H1 (cell line): ENCODE data around the gene ZBTB16. TPM values are rescaled to one million over a fixed set of nuclear protein-coding genes. Genes with fewer than 3 reads are reported as not detected.
A peak's percentile ranks its signal among the peaks of the same experiment; 100 is the strongest.

Experiments used
- CTCF ChIA-PET: fragments of 300-600 bp; sonication (Branson Sonifier 250); formaldehyde crosslinking; loops from one replicate; lab custom pipeline; 2021; ENCODE audit not compliant: partially characterized antibody; lab: Charles Lee
- POLR2A ChIA-PET: fragments of 300-600 bp; sonication (Branson Sonifier 250); formaldehyde crosslinking; loops from one replicate; lab custom pipeline; 2021; ENCODE audit warnings: inconsistent platforms; ENCODE audit not compliant: partially characterized antibody; lab: Charles Lee
- DNase-seq, 2 experiments: peaks; one replicate each; pipeline versions ENCODE4 v3.0.0 to v3.0.0-alpha.2; 2010 to 2022; ENCODE audit warnings: low spot score in 2 of 2, low read depth in 1 of 2, mixed read lengths in 1 of 2
- FAIRE-seq: peaks from 2 replicates; lab custom pipeline; 2011; peaks lifted over from hg19 to GRCh38; lab: Jason Lieb, UNC
- H2AFZ ChIP-seq: 2 replicates; pipeline ENCODE4 v1.8.1; 2012; ENCODE audit warnings: low read length, inconsistent platforms
- H2AK5ac ChIP-seq: 2 replicates; pipeline ENCODE4 v1.6.1; 2013; ENCODE audit warnings: low read depth, low read length
- H2BK120ac ChIP-seq: replicated peaks from 2 replicates; pipeline ENCODE3; 2013; ENCODE audit warnings: low read depth, low read length, inconsistent platforms
- H2BK12ac ChIP-seq: 2 replicates; pipeline ENCODE4 v1.6.1; 2013; ENCODE audit warnings: low read depth, low read length
- H2BK15ac ChIP-seq: 2 replicates; pipeline ENCODE4 v1.6.1; 2013; ENCODE audit warnings: low read length
- H2BK20ac ChIP-seq: 2 replicates; pipeline ENCODE4 v1.6.1; 2013; ENCODE audit warnings: low read length
- H2BK5ac ChIP-seq: 2 replicates; pipeline ENCODE4 v1.6.1; 2013; ENCODE audit warnings: low read depth, low read length
- H3K14ac ChIP-seq: 2 replicates; pipeline ENCODE4 v1.6.1; 2013; ENCODE audit warnings: inconsistent platforms; ENCODE audit not compliant: insufficient read length
- H3K18ac ChIP-seq: 2 replicates; pipeline ENCODE4 v1.6.1; 2013; ENCODE audit warnings: low read length; ENCODE audit errors: extremely low read depth
- H3K23ac ChIP-seq: 2 replicates; pipeline ENCODE4 v1.6.1; 2013; ENCODE audit warnings: inconsistent platforms; ENCODE audit not compliant: insufficient read length
- H3K23me2 ChIP-seq: 2 replicates; pipeline ENCODE4 v1.6.1; 2013; ENCODE audit warnings: low read depth, low read length
- H3K27ac ChIP-seq: 2 replicates; pipeline ENCODE4 v1.6.1; 2011; ENCODE audit warnings: low read depth, low read length, inconsistent platforms
- H3K27me3 ChIP-seq, 4 experiments: replicated peaks in 1 of 4; 1 replicate in 1 of 4; 2 replicates in 3 of 4; pipeline versions ENCODE4 v1.6.1 to v1.8.1; 2011 to 2013; ENCODE audit warnings: low read length in 3 of 4, mild to moderate bottlenecking in 3 of 4, inconsistent platforms in 2 of 4, mixed read lengths in 2 of 4, moderate library complexity in 1 of 4; ENCODE audit not compliant: control insufficient read depth in 3 of 4, insufficient read depth in 3 of 4; ENCODE audit errors: extremely low read depth in 1 of 4
- H3K36me3 ChIP-seq, 4 experiments: 2 replicates each; pipeline versions ENCODE4 v1.6.1 to v1.8.1; 2011 to 2013; ENCODE audit warnings: mild to moderate bottlenecking in 4 of 4, low read length in 3 of 4, moderate library complexity in 2 of 4, control low read depth in 1 of 4, inconsistent platforms in 1 of 4; ENCODE audit not compliant: insufficient read depth in 4 of 4, control insufficient read depth in 2 of 4
- H3K4ac ChIP-seq: replicated peaks from 2 replicates; pipeline ENCODE3; 2013; ENCODE audit warnings: low read length, low read depth, mixed read lengths, inconsistent platforms; ENCODE audit not compliant: insufficient read length
- H3K4me1 ChIP-seq, 4 experiments: replicated peaks in 1 of 4; 1 replicate in 1 of 4; 2 replicates in 3 of 4; pipeline versions ENCODE4 v1.6.1 to v1.8.1; 2011 to 2013; ENCODE audit warnings: low read length in 3 of 4, inconsistent platforms in 2 of 4, mixed read lengths in 1 of 4; ENCODE audit not compliant: insufficient read depth in 4 of 4, control insufficient read depth in 3 of 4
- H3K4me2 ChIP-seq, 2 experiments: 2 replicates each; pipeline versions ENCODE4 v1.6.1 to v1.8.1; 2011 to 2013; ENCODE audit warnings: low read depth in 2 of 2, low read length in 2 of 2, control low read depth in 1 of 2, inconsistent platforms in 1 of 2, mild to moderate bottlenecking in 1 of 2; ENCODE audit not compliant: insufficient read depth in 1 of 2
- H3K4me3 ChIP-seq, 4 experiments: fragments of 200-600, 300-600 bp in 1 of 4; sonication (generic), shearing (Covaris generic), sonication (Bioruptor Twin) in 1 of 4; 2 replicates each; pipeline versions ENCODE4 v1.5.1 to v1.8.1; 2011 to 2016; ENCODE audit warnings: low read length in 4 of 4, low read depth in 3 of 4, control low read depth in 2 of 4, inconsistent platforms in 2 of 4, mild to moderate bottlenecking in 2 of 4, mixed read lengths in 1 of 4, moderate library complexity in 1 of 4; ENCODE audit not compliant: insufficient read depth in 2 of 4; ENCODE audit errors: extremely low read depth in 1 of 4
- H3K56ac ChIP-seq: replicated peaks from 2 replicates; pipeline ENCODE3; 2013; ENCODE audit warnings: low read depth, mild to moderate bottlenecking, mixed read lengths, low read length, inconsistent platforms; ENCODE audit not compliant: insufficient read length
- H3K79me1 ChIP-seq: 2 replicates; pipeline ENCODE4 v1.6.1; 2013; ENCODE audit warnings: low read depth, low read length, control low read depth
- H3K79me2 ChIP-seq, 2 experiments: 2 replicates each; pipeline versions ENCODE4 v1.6.1 to v1.8.1; 2012 to 2013; ENCODE audit warnings: low read length in 2 of 2, mild to moderate bottlenecking in 2 of 2, inconsistent platforms in 1 of 2; ENCODE audit not compliant: insufficient read depth in 2 of 2, control insufficient read depth in 1 of 2
- H3K9ac ChIP-seq, 4 experiments: replicated peaks in 1 of 4; 1 replicate in 1 of 4; 2 replicates in 3 of 4; pipeline versions ENCODE4 v1.6.1 to v1.8.1; 2011 to 2013; ENCODE audit warnings: low read depth in 3 of 4, low read length in 3 of 4, control low read depth in 2 of 4, mild to moderate bottlenecking in 2 of 4, moderate library complexity in 2 of 4, inconsistent platforms in 1 of 4; ENCODE audit errors: extremely low read depth in 1 of 4
- H3K9me3 ChIP-seq, 2 experiments: 2 replicates each; pipeline versions ENCODE4 v1.6.1 to v1.8.1; 2012 to 2013; ENCODE audit warnings: mild to moderate bottlenecking in 2 of 2, moderate library complexity in 2 of 2, control low read depth in 1 of 2, inconsistent platforms in 1 of 2, low read depth in 1 of 2, low read length in 1 of 2, mixed read lengths in 1 of 2; ENCODE audit not compliant: insufficient read depth in 2 of 2
- H4K20me1 ChIP-seq, 2 experiments: replicated peaks in 1 of 2; 2 replicates each; pipeline versions ENCODE3 to v1.8.1; 2011 to 2013; ENCODE audit warnings: inconsistent platforms in 2 of 2, low read length in 2 of 2, mild to moderate bottlenecking in 1 of 2; ENCODE audit not compliant: insufficient read depth in 2 of 2, control insufficient read depth in 1 of 2
- H4K5ac ChIP-seq: 2 replicates; pipeline ENCODE4 v1.6.1; 2013; ENCODE audit warnings: low read length, low read depth, mixed read lengths, inconsistent platforms; ENCODE audit not compliant: insufficient read length
- H4K8ac ChIP-seq: 2 replicates; pipeline ENCODE4 v1.8.0; 2013; ENCODE audit warnings: mild to moderate bottlenecking, moderate library complexity, low read length, inconsistent platforms; ENCODE audit not compliant: insufficient read depth; ENCODE audit errors: extremely low read depth
- H4K91ac ChIP-seq: replicated peaks from 2 replicates; pipeline ENCODE3; 2013; ENCODE audit warnings: low read length, mixed read lengths, inconsistent platforms; ENCODE audit not compliant: insufficient read length
- BACH1 ChIP-seq: IDR thresholded peaks from 2 replicates; pipeline ENCODE4 v1.6.1; 2012; ENCODE audit warnings: low read length, improper control_type of control experiment
- FOSL1 ChIP-seq: IDR thresholded peaks from 2 replicates; pipeline ENCODE4 v1.6.1; 2011; ENCODE audit warnings: mild to moderate bottlenecking, low read depth, low read length, moderate library complexity; ENCODE audit not compliant: insufficient read depth
- HDAC6 ChIP-seq: IDR thresholded peaks from one replicate; pipeline ENCODE4 v1.7.1; 2012; ENCODE audit warnings: low read depth, mild to moderate bottlenecking, inconsistent platforms, low read length, moderate library complexity
- JUN ChIP-seq: IDR thresholded peaks from 2 replicates; pipeline ENCODE4 v1.6.1; 2011; ENCODE audit warnings: low read depth, mild to moderate bottlenecking, improper control_type of control experiment, low read length
- JUND ChIP-seq: IDR thresholded peaks from 2 replicates; pipeline ENCODE4 v1.6.1; 2011; ENCODE audit warnings: mild to moderate bottlenecking, improper control_type of control experiment, low read length
- KDM4A ChIP-seq: IDR thresholded peaks from one replicate; pipeline ENCODE4 v1.7.1; 2012; ENCODE audit warnings: low read depth, mild to moderate bottlenecking, moderate library complexity, low read length, inconsistent platforms; ENCODE audit not compliant: severe bottlenecking
- NANOG ChIP-seq: IDR thresholded peaks from 2 replicates; pipeline ENCODE4 v1.6.1; 2011; ENCODE audit warnings: low read length, low read depth, mild to moderate bottlenecking, inconsistent platforms; ENCODE audit not compliant: insufficient read depth, poor library complexity, severe bottlenecking
- RAD21 ChIP-seq, 2 experiments: IDR thresholded peaks in 1 of 2; conservative IDR thresholded peaks in 1 of 2; 2 replicates each; pipeline ENCODE4 v1.6.1; 2011; ENCODE audit warnings: low read depth in 2 of 2, low read length in 2 of 2, improper control_type of control experiment in 1 of 2, inconsistent platforms in 1 of 2, mild to moderate bottlenecking in 1 of 2, moderate library complexity in 1 of 2
- RBBP5 ChIP-seq: IDR thresholded peaks from 2 replicates; pipeline ENCODE4 v1.7.1; 2012; ENCODE audit warnings: low read depth, mild to moderate bottlenecking, inconsistent platforms, low read length, moderate library complexity, borderline replicate concordance
- RNF2 ChIP-seq: fragments of 200-900, 300-1000 bp; sonication (generic); IDR thresholded peaks from 2 replicates; pipeline ENCODE4 v1.7.1; 2016; ENCODE audit warnings: borderline replicate concordance, low read depth, mild to moderate bottlenecking, antibody characterized with exemption, low read length; ENCODE audit not compliant: poor library complexity, severe bottlenecking; ENCODE audit errors: missing control alignments
- SAP30 ChIP-seq: fragments of 300-600 bp; sonication (generic); IDR thresholded peaks from 2 replicates; pipeline ENCODE4 v1.7.1; 2012; ENCODE audit warnings: low read length, moderate library complexity, mild to moderate bottlenecking, inconsistent platforms; ENCODE audit not compliant: insufficient read depth, insufficient replicate concordance
- TBP ChIP-seq: IDR thresholded peaks from 2 replicates; pipeline ENCODE4 v1.6.1; 2011; ENCODE audit warnings: low read depth, low read length, improper control_type of control experiment
- ZNF274 ChIP-seq: IDR thresholded peaks from 2 replicates; pipeline ENCODE4 v1.7.0; 2012; ENCODE audit warnings: low read length, borderline replicate concordance; ENCODE audit errors: extremely low read depth
- WGBS, 2 experiments: shearing (Covaris generic) in 1 of 2; methylation state at CpG; one replicate each; pipeline versions ENCODE4 v1.1.6 to v1.1.7; 2013 to 2015; ENCODE audit warnings: low lambda C conversion rate in 2 of 2, mixed read lengths in 2 of 2, inconsistent platforms in 1 of 2, low coverage in 1 of 2, missing lambda C conversion rate in 1 of 2; ENCODE audit not compliant: insufficient replicate concordance in 2 of 2, insufficient coverage in 1 of 2, insufficient read length in 1 of 2; ENCODE audit errors: extremely low coverage in 1 of 2, missing lambda C conversion rate in 1 of 2; 5-methylcytosine and 5-hydroxymethylcytosine counted together
- polyA plus RNA-seq, 7 experiments: library from polyadenylated mRNA; depleted of rRNA in 3 of 7; stranded (reverse) in 5 of 7; unstranded in 2 of 7; fragments of >200 nt in 5 of 7; fragments of 200-250 nt in 2 of 7; gene quantifications; 1 replicate in 5 of 7; 2 replicates in 1 of 7; 4 replicates in 1 of 7; pipeline versions ENCODE4 v1.2.1 to v1.2.3, GENCODE V29; 2011 to 2013; ENCODE audit warnings: missing spikeins in 2 of 7, mixed read lengths in 2 of 7
- total RNA-seq: library from RNA; stranded (reverse); fragmentation: NEBNext Ultra II Directional; extraction: Animal tissue kit (Norgen Biotek cat#: 25700); gene quantifications from 2 replicates; pipeline ENCODE4 v1.2.1, GENCODE V29; 2021

The ZBTB16 gene
- total and polyA plus RNA-seq, 2 of the 8 experiments (the other 6 are each of a cell fraction or from before 2014, with no cell fraction given): 0.12 to 0.61 TPM

DNA sequence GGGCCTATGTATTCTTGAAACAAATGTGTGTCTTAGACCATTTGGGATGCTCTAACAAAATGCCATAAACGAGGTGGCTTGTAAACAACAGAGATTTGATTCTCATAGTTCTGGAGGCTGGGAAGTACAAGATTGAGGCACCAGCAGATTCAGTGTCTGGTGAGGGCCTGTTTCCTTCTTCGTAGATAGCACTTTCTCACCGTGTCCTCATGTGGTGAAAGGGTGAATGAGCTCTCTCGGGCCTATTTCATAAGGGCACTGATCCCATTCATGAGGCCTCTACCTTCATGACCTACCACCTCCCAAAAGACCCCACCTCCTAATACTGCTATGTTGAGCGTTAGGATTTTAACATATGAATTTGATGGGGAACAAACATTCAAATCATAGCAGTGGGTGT is 230.3 kb downstream of the ZBTB16 start:
- Histone ChIP-seq H3K18ac (no peak overlapping the region), H2BK5ac (no peak overlapping the region), H3K4ac (no peak overlapping the region), H3K23me2 (no peaks in the 10 kb centered on the region), H3K56ac (no peak overlapping the region), H3K27me3 (no peaks in the 10 kb centered on the region), H3K4me3 (no peak overlapping the region), H3K79me1 (no peaks in the 10 kb centered on the region), H2BK15ac (no peak overlapping the region), H2AK5ac (no peak overlapping the region), H3K9me3 (no peaks in the 10 kb centered on the region), H4K20me1 (no peaks in the 10 kb centered on the region), H3K27ac (no peak overlapping the region), H3K9ac (no peak overlapping the region), H3K4me1 (no peaks in the 10 kb centered on the region), H3K79me2 (no peaks in the 10 kb centered on the region), H3K23ac (no peak overlapping the region), H4K91ac (no peak overlapping the region), H4K5ac (no peak overlapping the region), H2AFZ (0 out of 2 replicates have a peak overlapping the region, but pooled peaks have one; percentile 23), H3K14ac (no peak overlapping the region), H4K8ac (no peak overlapping the region), H3K36me3 (no peaks in the 10 kb centered on the region), H2BK12ac (no peak overlapping the region), H2BK120ac (no peak overlapping the region), H2BK20ac (no peak overlapping the region), H3K4me2 (no peak overlapping the region)
- FAIRE-seq (peak; percentile 57), DNase-seq (no peak)
- TF ChIP-seq BACH1 (no peak), FOSL1 (no peak), NANOG (no peak), JUND (no peak), RNF2 (no peak), HDAC6 (no peak), ZNF274 (no peak), SAP30 (no peak), TBP (no peak), RBBP5 (no peak), KDM4A (no peak), JUN (no peak), RAD21 (IDR thresholded peaks at IDR 0.05 in 1 of 2, conservative IDR thresholded peaks at IDR 0.05 in 1 of 2; ENCODE audit: low read depth in 2 of 2, low read length in 2 of 2) (no peak)
- CTCF ChIA-PET: interaction anchor here (1.0 to 3.8 kb wide), 6 partner anchors 10 to 51 kb away, joined by 3 to 30 read pairs (median 6); no protein-coding TSS in a partner anchor
- POLR2A ChIA-PET: interaction anchor here (1.3 kb wide), 1 partner anchor 9 kb away, joined by 3 read pairs; no protein-coding TSS in a partner anchor
- WGBS, 2 experiments: 63% methylated on average over 5 of the region's 5 CpGs; no CpG with 5 or more reads in 1 of the 2 experiments
